ENCODE measurements around the gene NBL1.

Gene NBL1

GRCh38 chr1:19690342-19690741 lies 46.2 kb downstream of the NBL1 start:
- no peak for ATAC-seq
- TF ChIP-seq ZNF8 (CRISPR knock-in tag; IDR thresholded peaks at IDR 0.05): no peak
- TF ChIP-seq PATZ1 (CRISPR knock-in tag; IDR thresholded peaks at IDR 0.05; ENCODE audit: borderline replicate concordance): no peak
- TF ChIP-seq, protein P1, sequence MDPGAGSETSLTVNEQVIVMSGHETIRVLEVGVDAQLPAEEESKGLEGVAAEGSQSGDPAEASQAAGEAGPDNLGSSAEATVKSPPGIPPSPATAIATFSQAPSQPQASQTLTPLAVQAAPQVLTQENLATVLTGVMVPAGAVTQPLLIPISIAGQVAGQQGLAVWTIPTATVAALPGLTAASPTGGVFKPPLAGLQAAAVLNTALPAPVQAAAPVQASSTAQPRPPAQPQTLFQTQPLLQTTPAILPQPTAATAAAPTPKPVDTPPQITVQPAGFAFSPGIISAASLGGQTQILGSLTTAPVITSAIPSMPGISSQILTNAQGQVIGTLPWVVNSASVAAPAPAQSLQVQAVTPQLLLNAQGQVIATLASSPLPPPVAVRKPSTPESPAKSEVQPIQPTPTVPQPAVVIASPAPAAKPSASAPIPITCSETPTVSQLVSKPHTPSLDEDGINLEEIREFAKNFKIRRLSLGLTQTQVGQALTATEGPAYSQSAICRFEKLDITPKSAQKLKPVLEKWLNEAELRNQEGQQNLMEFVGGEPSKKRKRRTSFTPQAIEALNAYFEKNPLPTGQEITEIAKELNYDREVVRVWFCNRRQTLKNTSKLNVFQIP (CRISPR knock-in tag; IDR thresholded peaks at IDR 0.05; ENCODE audit: borderline replicate concordance, low read depth): no peak
- TF ChIP-seq RARB (CRISPR knock-in tag; IDR thresholded peaks at IDR 0.05): no peak
- no peak for TF ChIP-seq CSDC2 (CRISPR knock-in tag; IDR thresholded peaks at IDR 0.05)

DNA sequence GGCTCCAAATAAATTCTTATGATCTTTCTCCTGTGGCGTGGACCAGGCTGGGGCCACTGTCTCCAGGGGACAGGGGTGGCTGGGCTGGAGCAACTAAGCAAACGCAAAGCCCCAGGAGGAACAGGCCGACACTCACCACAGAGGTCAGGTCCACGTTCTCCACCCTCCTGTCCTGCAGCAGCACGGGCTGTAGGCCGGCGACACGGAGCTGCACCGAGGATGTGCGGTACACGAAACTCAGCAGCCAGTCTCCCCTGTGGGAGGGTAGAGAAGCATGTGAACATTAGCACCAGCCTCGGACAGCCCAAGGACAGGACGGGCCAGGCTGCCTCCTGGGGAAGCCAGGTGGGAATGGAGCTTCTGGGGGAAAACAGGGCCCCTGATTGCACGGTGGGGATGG lies 50.2 kb downstream of the NBL1 start:
- ATAC-seq: no peak
- TF ChIP-seq OSR1 (CRISPR knock-in tag; IDR thresholded peaks at IDR 0.05) (no peak), ZNF565 (CRISPR knock-in tag; conservative IDR thresholded peaks at IDR 0.05; ENCODE audit: low read depth) (no peak), ESRRG (CRISPR knock-in tag; IDR thresholded peaks at IDR 0.05) (no peak), ZNF70 (CRISPR knock-in tag; IDR thresholded peaks at IDR 0.05) (no peak), ISL1 (CRISPR knock-in tag; IDR thresholded peaks at IDR 0.05) (no peak)

- no peak for ATAC-seq
- no peak for TF ChIP-seq ISL1 (CRISPR knock-in tag; IDR thresholded peaks at IDR 0.05)
- no peak for TF ChIP-seq TOX (CRISPR knock-in tag; IDR thresholded peaks at IDR 0.05; ENCODE audit: borderline replicate concordance)
- no peak for TF ChIP-seq TCF4 (CRISPR knock-in tag; IDR thresholded peaks at IDR 0.05; ENCODE audit: borderline replicate concordance)
- no peak for TF ChIP-seq ARNTL (CRISPR knock-in tag; IDR thresholded peaks at IDR 0.05; ENCODE audit: borderline replicate concordance, low read depth)
- no peak for TF ChIP-seq RARB (CRISPR knock-in tag; IDR thresholded peaks at IDR 0.05)
- no peak for TF ChIP-seq ZFP3 (CRISPR knock-in tag; IDR thresholded peaks at IDR 0.05)
- no peak for TF ChIP-seq ZC3H10 (CRISPR knock-in tag; IDR thresholded peaks at IDR 0.05)
- TF ChIP-seq CSRNP3 (CRISPR knock-in tag; IDR thresholded peaks at IDR 0.05): no peak
- TF ChIP-seq TSHZ2 (CRISPR knock-in tag; IDR thresholded peaks at IDR 0.05): no peak
- TF ChIP-seq ZNF8 (CRISPR knock-in tag; IDR thresholded peaks at IDR 0.05): no peak
- no peak for TF ChIP-seq ZFP30 (CRISPR knock-in tag; IDR thresholded peaks at IDR 0.05)
- no peak for TF ChIP-seq SNAI2 (CRISPR knock-in tag; IDR thresholded peaks at IDR 0.05)
- TF ChIP-seq BACH2 (CRISPR knock-in tag; IDR thresholded peaks at IDR 0.05; ENCODE audit: borderline replicate concordance): no peak
- no peak for TF ChIP-seq ZNF565 (CRISPR knock-in tag; conservative IDR thresholded peaks at IDR 0.05; ENCODE audit: low read depth)
- no peak for TF ChIP-seq CSDC2 (CRISPR knock-in tag; IDR thresholded peaks at IDR 0.05)
- no peak for TF ChIP-seq PATZ1 (CRISPR knock-in tag; IDR thresholded peaks at IDR 0.05; ENCODE audit: borderline replicate concordance)
- no peak for TF ChIP-seq PPARA (CRISPR knock-in tag; IDR thresholded peaks at IDR 0.05; ENCODE audit: borderline replicate concordance)
- no peak for TF ChIP-seq OSR1 (CRISPR knock-in tag; IDR thresholded peaks at IDR 0.05)
Measured at GRCh38 chr1:19695772-19696171, 51.7 kb downstream of the NBL1 start.

Data from SK-N-SH treated with all-trans-retinoic acid at 6 μM for 48 hours (cell line).